Measurements from ENCODE around the gene TMEM51.

DNA sequence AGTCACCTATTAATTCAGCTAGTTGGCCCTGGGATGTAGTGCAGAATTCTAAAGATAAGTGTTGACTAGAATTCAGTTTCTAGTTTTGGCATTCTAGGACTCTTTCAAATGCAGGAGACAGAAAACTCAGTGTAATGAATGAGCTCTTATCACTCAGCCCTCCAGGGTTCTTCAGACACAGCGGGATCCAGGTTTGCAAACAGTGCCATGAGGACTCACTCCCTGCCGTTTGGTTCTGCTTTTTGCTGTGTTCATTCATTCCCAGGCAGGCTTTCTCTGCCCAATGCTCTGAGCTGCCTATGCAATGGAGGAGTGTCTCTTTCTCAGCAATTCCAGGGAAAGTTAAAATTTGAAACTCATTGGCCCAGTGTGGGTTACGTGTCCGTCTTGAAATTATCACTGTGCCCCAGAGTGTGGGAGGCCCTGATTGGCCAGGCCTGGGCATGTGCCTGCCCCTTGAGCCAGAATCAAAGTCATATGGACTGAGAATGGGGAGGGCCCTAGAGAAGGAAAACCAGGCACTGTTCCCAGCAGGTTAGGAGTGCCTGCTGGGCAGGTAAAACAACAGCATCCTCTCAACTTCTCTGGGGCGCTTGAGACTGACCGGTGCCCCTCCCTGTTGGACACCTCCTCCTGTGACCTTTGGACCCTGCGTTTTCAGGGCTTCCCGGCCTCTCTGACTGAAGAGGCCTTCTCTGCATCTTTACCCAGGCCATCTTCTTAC is 43.4 kb downstream of the TMEM51 start:
- TF ChIP-seq, protein P1, sequence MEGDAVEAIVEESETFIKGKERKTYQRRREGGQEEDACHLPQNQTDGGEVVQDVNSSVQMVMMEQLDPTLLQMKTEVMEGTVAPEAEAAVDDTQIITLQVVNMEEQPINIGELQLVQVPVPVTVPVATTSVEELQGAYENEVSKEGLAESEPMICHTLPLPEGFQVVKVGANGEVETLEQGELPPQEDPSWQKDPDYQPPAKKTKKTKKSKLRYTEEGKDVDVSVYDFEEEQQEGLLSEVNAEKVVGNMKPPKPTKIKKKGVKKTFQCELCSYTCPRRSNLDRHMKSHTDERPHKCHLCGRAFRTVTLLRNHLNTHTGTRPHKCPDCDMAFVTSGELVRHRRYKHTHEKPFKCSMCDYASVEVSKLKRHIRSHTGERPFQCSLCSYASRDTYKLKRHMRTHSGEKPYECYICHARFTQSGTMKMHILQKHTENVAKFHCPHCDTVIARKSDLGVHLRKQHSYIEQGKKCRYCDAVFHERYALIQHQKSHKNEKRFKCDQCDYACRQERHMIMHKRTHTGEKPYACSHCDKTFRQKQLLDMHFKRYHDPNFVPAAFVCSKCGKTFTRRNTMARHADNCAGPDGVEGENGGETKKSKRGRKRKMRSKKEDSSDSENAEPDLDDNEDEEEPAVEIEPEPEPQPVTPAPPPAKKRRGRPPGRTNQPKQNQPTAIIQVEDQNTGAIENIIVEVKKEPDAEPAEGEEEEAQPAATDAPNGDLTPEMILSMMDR (IDR thresholded peaks at IDR 0.05; ENCODE audit: insufficient read depth, low read length) = no peak
- TF ChIP-seq POLR2AphosphoS5 (IDR thresholded peaks at IDR 0.05; ENCODE audit: low read depth) = no peak
